ENCODE data around the gene GNAO1.

GNAO1 gene

GRCh38 chr16:56289862-56290261, 98.6 kb downstream of the GNAO1 start:
- no peak for DNase-seq (ENCODE audit: low spot score)

- no peak for DNase-seq (ENCODE audit: low spot score)
Observed at GRCh38 chr16:56294014-56294413, 102.7 kb downstream of the GNAO1 start.

- DNase-seq (ENCODE audit: low spot score): no peak
Observed at GRCh38 chr16:56294579-56294978, 103.3 kb downstream of the GNAO1 start.

- no peak for DNase-seq (ENCODE audit: low spot score)
Observed at GRCh38 chr16:56295059-56295665, 103.9 kb downstream of the GNAO1 start.

- no peak for DNase-seq (ENCODE audit: low spot score)
Observed at GRCh38 chr16:56295739-56296527, 104.6 kb downstream of the GNAO1 start.

- no peak for DNase-seq (ENCODE audit: low spot score)
Observed at GRCh38 chr16:56297684-56298083, 106.4 kb downstream of the GNAO1 start.

GRCh38 chr16:56298116-56298515, 106.8 kb downstream of the GNAO1 start:
- DNase-seq (ENCODE audit: low spot score): no peak

- peak; percentile 77 for DNase-seq (ENCODE audit: low spot score)
Observed at GRCh38 chr16:56298948-56299596, 107.8 kb downstream of the GNAO1 start.

- DNase-seq (ENCODE audit: low spot score): no peak
Observed at GRCh38 chr16:56300242-56300623, 108.9 kb downstream of the GNAO1 start.

- DNase-seq (ENCODE audit: low spot score): peak; percentile 17
Observed at GRCh38 chr16:56300891-56301850, 109.9 kb downstream of the GNAO1 start.

- DNase-seq (ENCODE audit: low spot score): no peak
Observed at GRCh38 chr16:56302506-56302905, 111.2 kb downstream of the GNAO1 start.

- DNase-seq (ENCODE audit: low spot score): no peak
Observed at GRCh38 chr16:56303066-56303715, 111.9 kb downstream of the GNAO1 start.

GRCh38 chr16:56303880-56304279, 112.6 kb downstream of the GNAO1 start:
- DNase-seq (ENCODE audit: low spot score): no peak

- no peak for DNase-seq (ENCODE audit: low spot score)
Observed at GRCh38 chr16:56305956-56306565, 114.8 kb downstream of the GNAO1 start.

GRCh38 chr16:56306690-56307533, 115.6 kb downstream of the GNAO1 start:
- DNase-seq (ENCODE audit: low spot score): no peak

GRCh38 chr16:56307534-56307873, 116.2 kb downstream of the GNAO1 start:
- DNase-seq (ENCODE audit: low spot score): no peak

- DNase-seq (ENCODE audit: low spot score): no peak
Observed at GRCh38 chr16:56309008-56309407, 117.7 kb downstream of the GNAO1 start.

GRCh38 chr16:56310690-56311089, 119.4 kb downstream of the GNAO1 start:
- no peak for DNase-seq (ENCODE audit: low spot score)

GRCh38 chr16:56311208-56312027, 120.1 kb downstream of the GNAO1 start:
- no peak for DNase-seq (ENCODE audit: low spot score)

GRCh38 chr16:56312028-56312300, 120.7 kb downstream of the GNAO1 start:
- no peak for DNase-seq (ENCODE audit: low spot score)

Measured in COLO829 (cell line).